Heart left ventricle (tissue), 11 donors: Measurements from ENCODE around the gene BRAP. TPM values are rescaled to one million over a fixed set of nuclear protein-coding genes. Genes with fewer than 3 reads are reported as not detected.

Source experiments
- polyA plus RNA-seq, 2 donors: library from polyadenylated mRNA; stranded (reverse); fragments of 200-250 nt; gene quantifications; one replicate each; pipeline ENCODE4 v1.2.3, GENCODE V29; 2013
- total RNA-seq, 9 donors: library from RNA; depleted of rRNA in 2 of 9; stranded (reverse); fragments of >200 nt in 2 of 9; fragmentation: NEBNext Ultra II Directional in 3 of 9; extraction: Animal tissue kit (Norgen Biotek cat#: 25700) in 3 of 9; gene quantifications; one replicate each; pipeline versions ENCODE4 v1.1.0 to v1.2.4, GENCODE V29; 2016 to 2023
- donor health status: ischemic (EF 13 %, LVEDD 7.1; RV severe dilation, severe dysfunction).
- donor health status: healthy with polysubstance abuse.
- donor health status: DM: no; HTN: yes; CAD: no.
- donor health status: DM: no; HTN: no; CAD: no.
- donor health status: ischemic (EF 25% LVEDD 5.7; RV mildly dilated, moderate dysfunction).
- donor health status: healthy.
- donor health status: DM: yes; HTN: yes; CAD: no.
- donor health status: PGD.
- donor health status: nonischemic (EF 23%, LVEDD 6.1; RV moderate dilation, normal function).

Gene BRAP
- total and polyA plus RNA-seq, 11 donors, result 6.7 to 19.7 (median 13.1) TPM

Other genes starting within 250 kb of the BRAP start
- gene ATXN2, start 86.6 kb downstream of the BRAP start, total RNA-seq, result 10 to 100 TPM; 34.7 to 59.3 (median 48.8) TPM
- 10 to 100 TPM; 23.6 to 35.0 TPM for gene ATXN2, start 86.6 kb downstream of the BRAP start, polyA plus RNA-seq
- 10 to 100 TPM; 18.0 to 46.0 (median 28.6) TPM for gene ACAD10, start 97 bp upstream of the BRAP start, total RNA-seq
- gene ACAD10, start 97 bp upstream of the BRAP start, polyA plus RNA-seq, result 10 to 100 TPM; 10.7 to 26.4 TPM
- gene ALDH2, start 81.0 kb upstream of the BRAP start, total RNA-seq, result 100 to 1,000 TPM; 176 to 303 (median 260) TPM
- gene ALDH2, start 81.0 kb upstream of the BRAP start, polyA plus RNA-seq, result 100 to 1,000 TPM; 135 to 176 TPM
- gene MAPKAPK5, start 156.3 kb upstream of the BRAP start, total RNA-seq, result 10 to 100 TPM; 20.2 to 28.7 (median 25.2) TPM
- gene MAPKAPK5, start 156.3 kb upstream of the BRAP start, polyA plus RNA-seq, result 10 to 100 TPM in 1 of 2 donors, 1 to 10 TPM in 1; 8.0 to 27.5 TPM